T-helper 1 cell treated with Interleukin-12 subunit alpha and Interleukin-12 subunit beta and Interleukin-4 antibody, amounts not matched to agents 30 μg/mL and 1 μg/mL, for 36 hours (primary cell): ENCODE measurements around the gene DUS4L.
A peak's percentile ranks its signal among the peaks of the same experiment; 100 is the strongest.

Experiments used
- H3K27ac Mint-ChIP-seq: one replicate; pipeline ENCODE4 v1.8.0; 2021; ENCODE audit warnings: mild to moderate bottlenecking, mixed read lengths
- H3K27me3 Mint-ChIP-seq: one replicate; pipeline ENCODE4 v1.8.0; 2021; ENCODE audit warnings: low read depth, mixed read lengths
- H3K36me3 Mint-ChIP-seq: one replicate; pipeline ENCODE4 v1.8.0; 2021; ENCODE audit warnings: low read depth, mixed read lengths
- H3K4me1 Mint-ChIP-seq: one replicate; pipeline ENCODE4 v1.8.0; 2021; ENCODE audit warnings: low read depth, mixed read lengths
- H3K4me3 Mint-ChIP-seq: one replicate; pipeline ENCODE4 v1.8.0; 2021; ENCODE audit warnings: mild to moderate bottlenecking, moderate library complexity, mixed read lengths
- H3K9me3 Mint-ChIP-seq: one replicate; pipeline ENCODE4 v1.8.0; 2021; ENCODE audit warnings: mixed read lengths

The DUS4L gene

GRCh38 chr7:107563081-107563774, 543 bp upstream of the DUS4L start:
- Mint-ChIP-seq H3K4me1 (peaks cover 50% of the 10 kb centered on the region), H3K9me3 (no peaks in the 10 kb centered on the region), H3K36me3 (peaks cover 9% of the 10 kb centered on the region), H3K4me3 (peak overlapping the region; percentile 83), H3K27me3 (no peaks in the 10 kb centered on the region), H3K27ac (peak overlapping the region; percentile 88)

- Mint-ChIP-seq H3K4me3 (peak overlapping the region; percentile 83), H3K9me3 (no peaks in the 10 kb centered on the region), H3K27me3 (no peaks in the 10 kb centered on the region), H3K27ac (peak overlapping the region; percentile 93), H3K36me3 (peaks cover 9% of the 10 kb centered on the region), H3K4me1 (peaks cover 45% of the 10 kb centered on the region)
Observed at GRCh38 chr7:107564553-107565298, 955 bp downstream of the DUS4L start.

GRCh38 chr7:107570298-107570697, 6.5 kb downstream of the DUS4L start:
- no peaks in the 10 kb centered on the region for H3K27me3 Mint-ChIP-seq
- peaks cover 15% of the 10 kb centered on the region for H3K36me3 Mint-ChIP-seq
- no peak overlapping the region for H3K27ac Mint-ChIP-seq
- no peaks in the 10 kb centered on the region for H3K9me3 Mint-ChIP-seq
- no peak overlapping the region for H3K4me3 Mint-ChIP-seq
- H3K4me1 Mint-ChIP-seq: peaks cover 5% of the 10 kb centered on the region

- Mint-ChIP-seq H3K36me3 (peaks cover 9% of the 10 kb centered on the region), H3K27me3 (no peaks in the 10 kb centered on the region), H3K4me3 (no peak overlapping the region), H3K9me3 (no peaks in the 10 kb centered on the region), H3K27ac (no peak overlapping the region), H3K4me1 (peaks cover 4% of the 10 kb centered on the region)
Observed at GRCh38 chr7:107573537-107573936, 9.8 kb downstream of the DUS4L start.

GRCh38 chr7:107579554-107579884, 15.7 kb downstream of the DUS4L start:
- Mint-ChIP-seq H3K4me3 (peak overlapping the region; percentile 89), H3K27ac (peak overlapping the region; percentile 85), H3K4me1 (peaks cover 24% of the 10 kb centered on the region), H3K9me3 (no peaks in the 10 kb centered on the region), H3K36me3 (peaks cover 8% of the 10 kb centered on the region), H3K27me3 (no peaks in the 10 kb centered on the region)

- H3K4me3 Mint-ChIP-seq: peak within 1 kb of the TSS; percentile 89
- H3K4me1 Mint-ChIP-seq: peaks cover 24% of the 10 kb centered on the region
- H3K9me3 Mint-ChIP-seq: no peaks in the 10 kb centered on the region
Observed at GRCh38 chr7:107579885-107580715, 16.3 kb downstream of the DUS4L start, which contains the start of gene BCAP29. Gene BCAP29 (plus strand): TSS chr7:107580246. CDS start chr7:107580773, 527 bp downstream.

GRCh38 chr7:107580716-107581383, 17.1 kb downstream of the DUS4L start:
- Mint-ChIP-seq H3K27ac (peak overlapping the region; percentile 57), H3K36me3 (peaks cover 17% of the 10 kb centered on the region), H3K9me3 (no peaks in the 10 kb centered on the region), H3K27me3 (no peaks in the 10 kb centered on the region), H3K4me3 (peak overlapping the region; percentile 71), H3K4me1 (peaks cover 24% of the 10 kb centered on the region)

More at GRCh38 chr7:107579885-107580715, 16.3 kb downstream of the DUS4L start, which contains the start of gene BCAP29:
- no peaks in the 10 kb centered on the region for H3K27me3 Mint-ChIP-seq
- H3K36me3 Mint-ChIP-seq: peaks cover 11% of the 10 kb centered on the region
- peak within 1 kb of the TSS; percentile 85 for H3K27ac Mint-ChIP-seq

GRCh38 chr7:107581387-107582013, 17.7 kb downstream of the DUS4L start:
- no peaks in the 10 kb centered on the region for H3K9me3 Mint-ChIP-seq
- peaks cover 24% of the 10 kb centered on the region for H3K4me1 Mint-ChIP-seq
- peak overlapping the region; percentile 9 for H3K27ac Mint-ChIP-seq
- peaks cover 17% of the 10 kb centered on the region for H3K36me3 Mint-ChIP-seq
- no peaks in the 10 kb centered on the region for H3K27me3 Mint-ChIP-seq
- peak overlapping the region; percentile 23 for H3K4me3 Mint-ChIP-seq

- peak overlapping the region; percentile 52 for H3K4me3 Mint-ChIP-seq
- peaks cover 24% of the 10 kb centered on the region for H3K4me1 Mint-ChIP-seq
- H3K27ac Mint-ChIP-seq: peak overlapping the region; percentile 52
- no peaks in the 10 kb centered on the region for H3K9me3 Mint-ChIP-seq
- peaks cover 15% of the 10 kb centered on the region for H3K36me3 Mint-ChIP-seq
- H3K27me3 Mint-ChIP-seq: no peaks in the 10 kb centered on the region
Observed at GRCh38 chr7:107582875-107583274, 19.1 kb downstream of the DUS4L start.

- Mint-ChIP-seq H3K4me3 (no peak overlapping the region), H3K4me1 (peaks cover 18% of the 10 kb centered on the region), H3K9me3 (no peaks in the 10 kb centered on the region), H3K27ac (no peak overlapping the region), H3K36me3 (peaks cover 19% of the 10 kb centered on the region), H3K27me3 (no peaks in the 10 kb centered on the region)
Observed at GRCh38 chr7:107584716-107585115, 20.9 kb downstream of the DUS4L start.

- no peaks in the 10 kb centered on the region for H3K4me1 Mint-ChIP-seq
Observed at GRCh38 chr7:107588529-107589130, 24.9 kb downstream of the DUS4L start.

GRCh38 chr7:107591421-107591820, 27.6 kb downstream of the DUS4L start:
- Mint-ChIP-seq H3K36me3 (peaks cover 27% of the 10 kb centered on the region), H3K27ac (no peak overlapping the region), H3K9me3 (no peaks in the 10 kb centered on the region), H3K27me3 (no peaks in the 10 kb centered on the region), H3K4me3 (no peak overlapping the region), H3K4me1 (no peaks in the 10 kb centered on the region)

More at GRCh38 chr7:107588529-107589130, 24.9 kb downstream of the DUS4L start:
- no peak overlapping the region for H3K4me3 Mint-ChIP-seq
- no peak overlapping the region for H3K27ac Mint-ChIP-seq
- H3K36me3 Mint-ChIP-seq: peaks cover 26% of the 10 kb centered on the region
- no peaks in the 10 kb centered on the region for H3K9me3 Mint-ChIP-seq
- H3K27me3 Mint-ChIP-seq: no peaks in the 10 kb centered on the region

- Mint-ChIP-seq H3K4me3 (no peak overlapping the region), H3K4me1 (peaks cover 3% of the 10 kb centered on the region), H3K27ac (no peak overlapping the region), H3K9me3 (no peaks in the 10 kb centered on the region), H3K36me3 (peaks cover 33% of the 10 kb centered on the region), H3K27me3 (no peaks in the 10 kb centered on the region)
Observed at GRCh38 chr7:107592361-107593024, 28.7 kb downstream of the DUS4L start.
